Tibial nerve (tissue), 3 donors: ENCODE data around the gene BGN.

Source experiments
- POLR2A ChIP-seq, 2 donors: fragments of 450-650 bp; IDR thresholded peaks; one replicate each; pipeline ENCODE4 v1.6.1; 2017; ENCODE audit warnings: antibody characterized with exemption in 2 of 2, mild to moderate bottlenecking in 2 of 2, moderate library complexity in 2 of 2
- TF ChIP-seq, protein P1 (sequence below), 5 experiments: fragments of 200-600 bp in 3 of 5; fragments of 450-650 bp in 2 of 5; sonication (generic) in 3 of 5; IDR thresholded peaks; one replicate each; pipeline ENCODE4 v1.5.1; 2016 to 2019; ENCODE audit warnings: antibody characterized with exemption in 5 of 5, mild to moderate bottlenecking in 3 of 5, moderate library complexity in 2 of 5

DNA sequence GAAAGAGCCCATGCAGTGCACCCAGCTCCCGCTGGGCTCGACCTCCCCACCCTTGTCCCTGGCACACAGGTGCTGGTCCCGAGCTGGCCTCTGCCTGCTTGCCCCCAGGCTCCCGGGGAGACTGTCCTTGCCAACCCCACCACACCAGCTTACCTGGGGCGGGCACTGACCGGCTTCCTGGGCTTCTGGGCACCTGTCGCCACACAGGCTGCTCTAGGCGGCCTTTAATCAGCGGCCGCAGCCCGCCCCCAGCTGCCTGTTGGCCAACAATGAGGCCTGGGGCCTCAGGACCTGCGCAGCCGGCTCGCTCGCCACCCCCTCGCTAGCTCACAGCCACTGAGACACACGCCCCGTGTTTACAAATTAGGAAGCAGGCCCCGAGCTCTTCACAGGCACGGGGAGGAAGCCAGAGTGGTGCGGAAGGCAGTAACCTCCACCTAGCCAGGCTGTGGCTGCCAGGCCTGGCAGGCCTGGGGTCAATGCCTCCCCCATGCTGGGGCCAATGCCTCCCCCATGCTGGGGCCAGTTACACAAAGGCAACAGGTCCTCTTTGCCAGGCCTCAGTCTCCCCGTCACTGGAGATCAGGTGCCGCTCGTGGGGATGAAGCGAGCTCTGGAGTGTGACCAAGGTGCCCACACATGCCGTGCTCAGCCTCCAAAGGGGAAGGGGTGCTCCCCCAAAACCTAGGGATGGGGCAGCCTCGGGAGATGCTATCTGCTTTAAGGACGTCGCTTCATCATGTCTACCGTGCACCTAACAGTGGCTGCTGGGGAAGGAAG, 48.7 kb upstream of the BGN start, which contains the start of gene TREX2:
- no peak for TF ChIP-seq POLR2A (IDR thresholded peaks at IDR 0.05)
- TF ChIP-seq, protein P1, sequence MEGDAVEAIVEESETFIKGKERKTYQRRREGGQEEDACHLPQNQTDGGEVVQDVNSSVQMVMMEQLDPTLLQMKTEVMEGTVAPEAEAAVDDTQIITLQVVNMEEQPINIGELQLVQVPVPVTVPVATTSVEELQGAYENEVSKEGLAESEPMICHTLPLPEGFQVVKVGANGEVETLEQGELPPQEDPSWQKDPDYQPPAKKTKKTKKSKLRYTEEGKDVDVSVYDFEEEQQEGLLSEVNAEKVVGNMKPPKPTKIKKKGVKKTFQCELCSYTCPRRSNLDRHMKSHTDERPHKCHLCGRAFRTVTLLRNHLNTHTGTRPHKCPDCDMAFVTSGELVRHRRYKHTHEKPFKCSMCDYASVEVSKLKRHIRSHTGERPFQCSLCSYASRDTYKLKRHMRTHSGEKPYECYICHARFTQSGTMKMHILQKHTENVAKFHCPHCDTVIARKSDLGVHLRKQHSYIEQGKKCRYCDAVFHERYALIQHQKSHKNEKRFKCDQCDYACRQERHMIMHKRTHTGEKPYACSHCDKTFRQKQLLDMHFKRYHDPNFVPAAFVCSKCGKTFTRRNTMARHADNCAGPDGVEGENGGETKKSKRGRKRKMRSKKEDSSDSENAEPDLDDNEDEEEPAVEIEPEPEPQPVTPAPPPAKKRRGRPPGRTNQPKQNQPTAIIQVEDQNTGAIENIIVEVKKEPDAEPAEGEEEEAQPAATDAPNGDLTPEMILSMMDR (IDR thresholded peaks at IDR 0.05) = no peak
